Loucy (cell line): ENCODE results near the gene SETSIP.
"Not testable (repeated sequence)": the region's sequence is repeated elsewhere in the genome, so short reads cannot be mapped to it uniquely, and the experiment has no call there.

Experiments used
- H2AFZ ChIP-seq: fragments of 200-600 bp; sonication (generic); 2 replicates; pipeline ENCODE4 v1.6.0; 2016; ENCODE audit warnings: antibody characterized with exemption, mild to moderate bottlenecking, low read length, moderate library complexity
- H3F3A ChIP-seq: fragments of 200-600 bp; 2 replicates; pipeline ENCODE4 v1.6.0; 2016; ENCODE audit warnings: antibody characterized with exemption, low read depth, mild to moderate bottlenecking
- H3K27me3 ChIP-seq: fragments of 200-600 bp; sonication (generic); 2 replicates; pipeline ENCODE4 v1.6.1; 2014; ENCODE audit warnings: low read length, mild to moderate bottlenecking; ENCODE audit not compliant: insufficient read depth, poor library complexity, severe bottlenecking
- H3K36me3 ChIP-seq: fragments of 200-600 bp; sonication (generic); 2 replicates; pipeline ENCODE4 v1.6.1; 2016; ENCODE audit warnings: low read length; ENCODE audit not compliant: insufficient read depth
- H3K4me1 ChIP-seq: fragments of 200-600 bp; sonication (generic); 2 replicates; pipeline ENCODE4 v1.5.1; 2014; ENCODE audit warnings: low read length, mild to moderate bottlenecking; ENCODE audit not compliant: insufficient read depth, poor library complexity, severe bottlenecking
- H3K4me2 ChIP-seq: fragments of 200-600 bp; sonication (generic); 2 replicates; pipeline ENCODE4 v1.6.0; 2014; ENCODE audit warnings: antibody characterized with exemption, low read length, low read depth, mild to moderate bottlenecking; ENCODE audit not compliant: poor library complexity, severe bottlenecking
- H3K4me3 ChIP-seq: fragments of 200-600 bp; sonication (generic); 2 replicates; pipeline ENCODE4 v1.5.1; 2014; ENCODE audit warnings: low read length, mild to moderate bottlenecking, mixed read lengths; ENCODE audit not compliant: poor library complexity, severe bottlenecking
- H3K79me2 ChIP-seq: fragments of 200-600 bp; sonication (generic); 2 replicates; pipeline ENCODE4 v1.6.1; 2014; ENCODE audit warnings: low read length; ENCODE audit not compliant: insufficient read depth
- H3K9ac ChIP-seq: fragments of 200-600 bp; sonication (generic); 2 replicates; pipeline ENCODE4 v1.6.0; 2014; ENCODE audit warnings: mild to moderate bottlenecking, low read depth, low read length, moderate library complexity; ENCODE audit not compliant: poor library complexity, severe bottlenecking
- H3K9me2 ChIP-seq: fragments of 200-600 bp; sonication (generic); replicated peaks from 2 replicates; pipeline ENCODE4 v1.6.1; 2016; ENCODE audit warnings: low read depth, low read length, mixed read lengths
- H3K9me3 ChIP-seq: fragments of 200-600 bp; sonication (generic); 2 replicates; pipeline ENCODE4 v1.6.1; 2014; ENCODE audit warnings: mild to moderate bottlenecking, antibody characterized with exemption, low read length, low read depth; ENCODE audit not compliant: insufficient read depth
- H4K20me1 ChIP-seq: fragments of 200-600 bp; sonication (generic); 2 replicates; pipeline ENCODE4 v1.6.0; 2014; ENCODE audit warnings: antibody characterized with exemption, low read length, mild to moderate bottlenecking; ENCODE audit not compliant: insufficient read depth, poor library complexity, severe bottlenecking
- EZH2phosphoT487 ChIP-seq: fragments of 200-600 bp; IDR thresholded peaks from 2 replicates; pipeline ENCODE4 v1.6.1; 2018; ENCODE audit warnings: antibody characterized with exemption, mild to moderate bottlenecking, moderate library complexity, borderline replicate concordance
- TF ChIP-seq, protein P1 (sequence below): fragments of 200-600 bp; sonication (generic); conservative IDR thresholded peaks from 2 replicates; pipeline ENCODE4 v1.5.1; 2014; ENCODE audit warnings: mild to moderate bottlenecking, antibody characterized with exemption, low read length

SETSIP gene

DNA sequence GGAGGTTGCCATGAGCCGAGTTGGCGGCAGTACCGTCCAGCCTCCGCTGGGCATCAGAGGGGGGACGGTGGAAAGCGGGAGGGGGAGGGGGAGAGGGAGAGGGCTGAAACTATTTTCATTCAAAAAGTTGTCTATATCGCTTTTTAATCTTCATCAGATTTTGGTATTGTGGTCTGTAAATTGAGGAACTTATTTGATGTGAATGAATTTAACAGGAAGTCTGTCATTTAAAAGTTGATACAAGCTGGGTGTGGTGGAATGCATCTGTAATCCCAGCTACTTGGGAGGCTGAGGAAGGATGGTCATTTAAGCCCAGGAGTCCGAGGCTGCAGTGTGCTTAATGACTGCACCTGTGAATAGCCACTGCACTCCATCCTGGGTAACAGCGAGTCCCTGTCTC, 48.4 kb downstream of the SETSIP start:
- Histone ChIP-seq H3K9ac (no peak overlapping the region), H3K79me2 (no peaks in the 10 kb centered on the region), H3K4me3 (no peak overlapping the region), H3K4me2 (no peak overlapping the region), H3K36me3 (no peaks in the 10 kb centered on the region), H2AFZ (no peak overlapping the region), H3K9me3 (no peaks in the 10 kb centered on the region), H3F3A (no peaks in the 10 kb centered on the region), H3K27me3 (no peaks in the 10 kb centered on the region), H4K20me1 (no peaks in the 10 kb centered on the region), H3K4me1 (peaks cover 28% of the 10 kb centered on the region), H3K9me2 (no peaks in the 10 kb centered on the region)
- TF ChIP-seq EZH2phosphoT487: no peak
- TF ChIP-seq, protein P1, sequence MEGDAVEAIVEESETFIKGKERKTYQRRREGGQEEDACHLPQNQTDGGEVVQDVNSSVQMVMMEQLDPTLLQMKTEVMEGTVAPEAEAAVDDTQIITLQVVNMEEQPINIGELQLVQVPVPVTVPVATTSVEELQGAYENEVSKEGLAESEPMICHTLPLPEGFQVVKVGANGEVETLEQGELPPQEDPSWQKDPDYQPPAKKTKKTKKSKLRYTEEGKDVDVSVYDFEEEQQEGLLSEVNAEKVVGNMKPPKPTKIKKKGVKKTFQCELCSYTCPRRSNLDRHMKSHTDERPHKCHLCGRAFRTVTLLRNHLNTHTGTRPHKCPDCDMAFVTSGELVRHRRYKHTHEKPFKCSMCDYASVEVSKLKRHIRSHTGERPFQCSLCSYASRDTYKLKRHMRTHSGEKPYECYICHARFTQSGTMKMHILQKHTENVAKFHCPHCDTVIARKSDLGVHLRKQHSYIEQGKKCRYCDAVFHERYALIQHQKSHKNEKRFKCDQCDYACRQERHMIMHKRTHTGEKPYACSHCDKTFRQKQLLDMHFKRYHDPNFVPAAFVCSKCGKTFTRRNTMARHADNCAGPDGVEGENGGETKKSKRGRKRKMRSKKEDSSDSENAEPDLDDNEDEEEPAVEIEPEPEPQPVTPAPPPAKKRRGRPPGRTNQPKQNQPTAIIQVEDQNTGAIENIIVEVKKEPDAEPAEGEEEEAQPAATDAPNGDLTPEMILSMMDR: no peak

DNA sequence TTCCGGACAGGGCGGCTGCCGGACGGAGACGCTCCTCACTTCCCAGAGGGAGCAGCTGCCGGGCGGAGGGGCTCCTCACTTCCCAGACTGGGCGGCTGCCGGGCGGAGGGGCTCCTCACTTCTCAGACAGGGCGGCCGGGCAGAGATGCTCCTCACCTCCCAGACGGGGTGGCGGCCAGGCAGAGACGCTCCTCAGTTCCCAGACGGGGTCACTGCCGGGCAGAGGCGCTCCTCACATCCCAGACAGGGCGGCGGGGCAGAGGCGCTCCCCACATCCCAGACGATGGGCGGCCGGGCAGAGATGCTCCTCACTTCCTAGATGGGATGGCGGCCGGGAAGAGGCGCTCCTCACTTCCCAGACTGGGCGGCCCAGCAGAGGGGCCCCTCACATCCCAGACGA, 49.2 kb downstream of the SETSIP start:
- H3K36me3 ChIP-seq: not testable (repeated sequence)

More for the DNA sequence above, 49.2 kb downstream of the SETSIP start:
- not testable (repeated sequence) for H3K9ac ChIP-seq, H3K27me3 ChIP-seq, H3K9me3 ChIP-seq, H2AFZ ChIP-seq, H3F3A ChIP-seq, H3K4me2 ChIP-seq, H4K20me1 ChIP-seq, H3K4me3 ChIP-seq, H3K79me2 ChIP-seq, H3K9me2 ChIP-seq
- H3K4me1 ChIP-seq: peaks cover 20% of the 10 kb centered on the region
